Neural cell (in vitro differentiated cells): Measurements from ENCODE around the gene APBB2. TPM values are rescaled to one million over a fixed set of nuclear protein-coding genes. Genes with fewer than 3 reads are reported as not detected.

ENCODE experiments used
- H2AFZ ChIP-seq: fragments of 200-600, 300-800 bp; sonication (generic), shearing (Covaris generic); 2 replicates; pipeline ENCODE4 v1.6.0; 2014; ENCODE audit warnings: low read depth, mild to moderate bottlenecking, antibody characterized with exemption, low read length, moderate library complexity
- H3F3A ChIP-seq: fragments of 200-600 bp; shearing (Covaris generic); 2 replicates; pipeline ENCODE4 v1.6.1; 2016; ENCODE audit warnings: mild to moderate bottlenecking, moderate library complexity, mixed read lengths, antibody characterized with exemption, low read length; ENCODE audit not compliant: insufficient read depth, poor library complexity, severe bottlenecking
- H3K27ac ChIP-seq: fragments of 200-600, 300-800 bp; sonication (generic), shearing (Covaris generic); 2 replicates; pipeline ENCODE4 v1.5.1; 2014; ENCODE audit warnings: mild to moderate bottlenecking, low read length, moderate library complexity
- H3K27me3 ChIP-seq: fragments of 300-800, 200-600 bp; sonication (generic), shearing (Covaris generic); 2 replicates; pipeline ENCODE4 v1.6.0; 2014; ENCODE audit warnings: mild to moderate bottlenecking, low read depth, low read length, moderate library complexity; ENCODE audit not compliant: insufficient read depth
- H3K36me3 ChIP-seq: fragments of 300-800, 200-600 bp; sonication (generic), shearing (Covaris generic); 2 replicates; pipeline ENCODE4 v1.5.1; 2014; ENCODE audit warnings: mild to moderate bottlenecking, antibody characterized with exemption, low read length, moderate library complexity; ENCODE audit not compliant: insufficient read depth
- H3K4me2 ChIP-seq: fragments of 300-800, 200-600 bp; sonication (generic), shearing (Covaris generic); 2 replicates; pipeline ENCODE4 v1.6.0; 2014; ENCODE audit warnings: mild to moderate bottlenecking, low read length
- H3K4me3 ChIP-seq: fragments of 300-800, 200-600 bp; sonication (generic), shearing (Covaris generic); 2 replicates; pipeline ENCODE4 v1.5.1; 2014; ENCODE audit warnings: mild to moderate bottlenecking, low read length, moderate library complexity
- H3K79me2 ChIP-seq: fragments of 200-600 bp; shearing (Covaris generic); replicated peaks from 2 replicates; pipeline ENCODE4 v1.6.0; 2014; ENCODE audit warnings: mild to moderate bottlenecking, low read length, moderate library complexity; ENCODE audit not compliant: insufficient read depth
- H3K9ac ChIP-seq: fragments of 300-800, 200-600 bp; sonication (generic), shearing (Covaris generic); 2 replicates; pipeline ENCODE4 v1.6.1; 2016; ENCODE audit warnings: mild to moderate bottlenecking, low read length, mixed read lengths
- H3K9me2 ChIP-seq: fragments of 200-600 bp; shearing (Covaris generic); 2 replicates; pipeline ENCODE4 v1.6.1; 2016; ENCODE audit warnings: mild to moderate bottlenecking, low read length, mixed read lengths; ENCODE audit not compliant: insufficient read depth
- H3K9me3 ChIP-seq: fragments of 200-600, 300-800 bp; sonication (generic), shearing (Covaris generic); 2 replicates; pipeline ENCODE4 v1.6.1; 2016; ENCODE audit warnings: mild to moderate bottlenecking, mixed run types, low read length, moderate library complexity, mixed read lengths
- H4K20me1 ChIP-seq: fragments of 200-600 bp; shearing (Covaris generic); 2 replicates; pipeline ENCODE4 v1.6.1; 2016; ENCODE audit warnings: mild to moderate bottlenecking, mixed run types; ENCODE audit not compliant: insufficient read depth
- EP300 ChIP-seq: fragments of 450-650 bp; conservative IDR thresholded peaks from 2 replicates; pipeline ENCODE4 v1.6.1; 2014; ENCODE audit warnings: antibody characterized with exemption, mild to moderate bottlenecking, moderate library complexity; ENCODE audit not compliant: poor library complexity, severe bottlenecking
- EZH2 ChIP-seq: fragments of 200-600, 300-800 bp; shearing (Covaris generic), sonication (generic); IDR thresholded peaks from 2 replicates; pipeline ENCODE4 v1.6.1; 2014; ENCODE audit warnings: antibody characterized with exemption, low read length, borderline replicate concordance, mild to moderate bottlenecking; ENCODE audit not compliant: insufficient read depth, poor library complexity, severe bottlenecking
- MXI1 ChIP-seq: fragments of 450-650 bp; conservative IDR thresholded peaks from 2 replicates; pipeline ENCODE4 v1.6.1; 2014; ENCODE audit warnings: antibody characterized with exemption, mild to moderate bottlenecking; ENCODE audit not compliant: poor library complexity, severe bottlenecking
- POLR2AphosphoS5 ChIP-seq: IDR thresholded peaks from 2 replicates; pipeline ENCODE4 v1.6.1; 2012
- RAD21 ChIP-seq: fragments of 450-650 bp; conservative IDR thresholded peaks from 2 replicates; pipeline ENCODE4 v1.6.1; 2014; ENCODE audit warnings: antibody characterized with exemption, mild to moderate bottlenecking, moderate library complexity
- REST ChIP-seq: IDR thresholded peaks from 2 replicates; pipeline ENCODE4 v1.6.1; 2012; ENCODE audit warnings: borderline replicate concordance
- SMC3 ChIP-seq: fragments of 450-650 bp; conservative IDR thresholded peaks from 2 replicates; pipeline ENCODE4 v1.6.1; 2014; ENCODE audit warnings: antibody characterized with exemption, mild to moderate bottlenecking, moderate library complexity; ENCODE audit not compliant: poor library complexity
- TAF1 ChIP-seq: IDR thresholded peaks from 2 replicates; pipeline ENCODE4 v1.6.1; 2012; ENCODE audit warnings: low read depth
- polyA plus RNA-seq: library from polyadenylated mRNA; depleted of rRNA; stranded (reverse); fragments of >200 nt; gene quantifications from 2 replicates; pipeline ENCODE4 v1.2.3, GENCODE V29; 2014
- TF ChIP-seq, protein P1 (sequence below): fragments of 450-650 bp; IDR thresholded peaks from 2 replicates; pipeline ENCODE4 v1.5.1; 2014; ENCODE audit warnings: antibody characterized with exemption, mild to moderate bottlenecking, moderate library complexity; ENCODE audit not compliant: poor library complexity, severe bottlenecking

The APBB2 gene
- polyA plus RNA-seq, 1 donor from 2014 or later, result 41.9 TPM

DNA sequence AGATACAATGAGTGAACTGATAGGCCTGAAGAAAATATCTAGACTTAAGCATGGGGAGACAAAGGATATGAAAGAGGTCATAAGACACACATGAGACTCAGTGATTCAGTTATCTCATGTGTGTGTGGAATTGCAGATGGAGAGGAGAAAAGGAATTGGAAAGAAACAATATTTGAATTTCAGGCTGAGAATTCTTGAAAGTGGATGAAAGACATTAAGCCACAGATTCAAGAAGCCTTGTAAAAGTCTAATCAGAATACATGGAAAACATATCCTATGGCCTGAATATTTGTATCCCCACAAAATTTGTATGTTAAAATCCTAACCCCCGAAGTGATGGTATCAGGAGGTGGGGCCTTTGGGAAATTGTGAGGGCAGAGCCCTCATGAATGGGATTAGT lies 436.3 kb downstream of the APBB2 start:
- Histone ChIP-seq H3K4me2 (no peak overlapping the region), H3K36me3 (no peaks in the 10 kb centered on the region), H4K20me1 (no peaks in the 10 kb centered on the region), H3K27ac (no peak overlapping the region), H3F3A (no peaks in the 10 kb centered on the region), H3K79me2 (no peaks in the 10 kb centered on the region), H3K9me2 (no peaks in the 10 kb centered on the region), H2AFZ (no peak overlapping the region), H3K27me3 (no peaks in the 10 kb centered on the region), H3K4me3 (no peak overlapping the region), H3K9me3 (no peaks in the 10 kb centered on the region), H3K9ac (no peak overlapping the region)
- TF ChIP-seq POLR2AphosphoS5 (no peak), MXI1 (no peak), TAF1 (no peak), EP300 (no peak), RAD21 (no peak), SMC3 (no peak), REST (no peak), EZH2 (no peak)
- TF ChIP-seq, protein P1, sequence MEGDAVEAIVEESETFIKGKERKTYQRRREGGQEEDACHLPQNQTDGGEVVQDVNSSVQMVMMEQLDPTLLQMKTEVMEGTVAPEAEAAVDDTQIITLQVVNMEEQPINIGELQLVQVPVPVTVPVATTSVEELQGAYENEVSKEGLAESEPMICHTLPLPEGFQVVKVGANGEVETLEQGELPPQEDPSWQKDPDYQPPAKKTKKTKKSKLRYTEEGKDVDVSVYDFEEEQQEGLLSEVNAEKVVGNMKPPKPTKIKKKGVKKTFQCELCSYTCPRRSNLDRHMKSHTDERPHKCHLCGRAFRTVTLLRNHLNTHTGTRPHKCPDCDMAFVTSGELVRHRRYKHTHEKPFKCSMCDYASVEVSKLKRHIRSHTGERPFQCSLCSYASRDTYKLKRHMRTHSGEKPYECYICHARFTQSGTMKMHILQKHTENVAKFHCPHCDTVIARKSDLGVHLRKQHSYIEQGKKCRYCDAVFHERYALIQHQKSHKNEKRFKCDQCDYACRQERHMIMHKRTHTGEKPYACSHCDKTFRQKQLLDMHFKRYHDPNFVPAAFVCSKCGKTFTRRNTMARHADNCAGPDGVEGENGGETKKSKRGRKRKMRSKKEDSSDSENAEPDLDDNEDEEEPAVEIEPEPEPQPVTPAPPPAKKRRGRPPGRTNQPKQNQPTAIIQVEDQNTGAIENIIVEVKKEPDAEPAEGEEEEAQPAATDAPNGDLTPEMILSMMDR, result no peak

- no peaks in the 10 kb centered on the region for H3K27me3 ChIP-seq
- no peak overlapping the region for H2AFZ ChIP-seq
- no peaks in the 10 kb centered on the region for H3K9me3 ChIP-seq
- no peaks in the 10 kb centered on the region for H3F3A ChIP-seq
- no peak for TF ChIP-seq SMC3
- no peak for TF ChIP-seq EZH2
- no peak for TF ChIP-seq TAF1
- TF ChIP-seq RAD21, result no peak
- TF ChIP-seq, protein P1, result no peak
- no peak for TF ChIP-seq REST
- TF ChIP-seq EP300, result no peak
- no peak for TF ChIP-seq MXI1
- no peak overlapping the region for H3K9ac ChIP-seq
- H3K27ac ChIP-seq, result no peak overlapping the region
- no peak overlapping the region for H3K4me3 ChIP-seq
- H4K20me1 ChIP-seq, result no peaks in the 10 kb centered on the region
- H3K9me2 ChIP-seq, result no peaks in the 10 kb centered on the region
- no peaks in the 10 kb centered on the region for H3K36me3 ChIP-seq
- no peaks in the 10 kb centered on the region for H3K79me2 ChIP-seq
- no peak overlapping the region for H3K4me2 ChIP-seq
Measured at GRCh38 chr4:40769266-40769665, 445.1 kb downstream of the APBB2 start.
